ENCODE data around the gene MPZL1.

Gene MPZL1

DNA sequence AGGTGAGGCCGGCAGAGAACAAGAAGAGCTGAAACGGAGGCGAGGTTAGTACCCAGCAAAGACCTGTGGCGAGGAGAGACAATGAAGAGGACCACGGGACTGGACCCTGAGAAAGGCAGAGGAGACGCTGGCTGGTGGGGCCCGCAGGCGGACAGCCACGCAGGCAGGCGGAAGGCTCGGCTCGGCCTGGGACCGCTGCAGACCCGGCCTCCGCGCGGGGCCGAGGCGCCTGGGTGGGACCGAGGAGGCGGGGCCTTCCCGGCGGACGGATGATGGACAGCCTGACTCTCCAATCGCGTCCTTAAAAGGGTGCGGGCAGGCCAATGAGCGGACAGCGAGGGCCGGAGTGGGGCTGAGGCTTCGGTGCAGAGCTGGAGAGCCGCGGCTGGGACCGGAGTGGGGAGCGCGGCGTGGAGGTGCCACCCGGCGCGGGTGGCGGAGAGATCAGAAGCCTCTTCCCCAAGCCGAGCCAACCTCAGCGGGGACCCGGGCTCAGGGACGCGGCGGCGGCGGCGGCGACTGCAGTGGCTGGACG lies at the start of gene MPZL1:
Gene MPZL1, plus strand, starts transcription at position 366 of the 535 bp plus-strand sequence. CDS start 170 bp downstream, outside the sequence.
- DNase-seq (ENCODE audit: low read depth in 2 of 2): peak; percentile 86 to 88

DNA sequence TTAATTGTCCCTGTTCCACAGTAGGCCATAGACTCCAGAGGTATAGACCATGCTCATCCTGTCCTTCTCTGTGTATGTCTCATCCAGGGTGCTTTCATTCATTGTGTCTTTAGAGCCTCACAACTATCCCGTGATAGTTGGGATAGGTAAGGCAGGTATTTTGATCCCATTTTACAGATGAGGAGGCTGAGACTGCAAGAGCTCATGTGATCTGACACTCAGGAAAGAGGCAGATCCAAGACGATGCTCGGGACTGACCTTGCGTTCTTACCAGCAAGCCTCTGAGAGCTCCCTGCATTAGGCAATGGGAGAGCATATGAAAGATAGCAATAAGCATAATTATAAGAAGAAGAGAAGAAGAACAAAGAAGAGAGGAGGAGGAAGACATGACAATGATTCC lies 49.0 kb upstream of the MPZL1 start:
- DNase-seq (ENCODE audit: low read depth in 2 of 2): no peak

DNA sequence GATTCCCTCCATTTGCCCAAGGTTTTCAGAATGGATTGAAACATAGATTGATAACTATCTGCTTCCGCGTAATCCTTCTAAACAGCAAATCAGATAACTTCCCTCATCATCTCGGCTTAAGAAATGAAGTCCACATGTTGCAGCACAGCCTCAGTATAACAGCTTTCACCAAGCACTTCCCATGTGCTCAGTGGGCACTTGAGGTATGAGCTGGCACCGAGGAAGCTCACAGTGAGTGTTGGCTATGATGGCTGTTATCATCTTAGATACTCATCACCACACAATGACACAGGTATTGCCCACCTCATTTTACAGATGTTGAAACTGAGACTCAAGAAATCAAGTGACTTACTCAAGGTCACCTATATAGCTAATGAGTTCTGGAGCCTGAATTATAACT lies 48.5 kb upstream of the MPZL1 start:
- DNase-seq (ENCODE audit: low read depth in 2 of 2): no peak

DNA sequence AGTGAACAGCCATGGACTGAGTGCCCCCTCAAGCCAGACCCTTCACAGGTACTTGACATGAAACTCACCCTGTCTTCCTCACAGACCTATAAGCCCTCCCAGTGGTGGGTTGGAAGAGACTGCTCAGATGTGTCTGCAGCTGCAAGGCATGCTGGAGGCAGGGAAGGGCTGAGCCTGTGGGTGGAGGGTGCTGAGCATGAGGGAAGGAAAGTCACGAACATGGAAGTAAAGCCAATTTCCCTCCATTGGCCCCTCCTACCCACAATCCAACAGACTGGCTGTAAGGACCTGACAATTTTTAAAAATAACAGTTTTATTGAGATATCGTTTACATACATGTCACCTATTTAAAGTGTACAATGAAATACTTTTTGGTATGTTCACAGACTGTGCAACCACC lies 47.6 kb upstream of the MPZL1 start:
- no peak for DNase-seq (ENCODE audit: low read depth in 2 of 2)

DNA sequence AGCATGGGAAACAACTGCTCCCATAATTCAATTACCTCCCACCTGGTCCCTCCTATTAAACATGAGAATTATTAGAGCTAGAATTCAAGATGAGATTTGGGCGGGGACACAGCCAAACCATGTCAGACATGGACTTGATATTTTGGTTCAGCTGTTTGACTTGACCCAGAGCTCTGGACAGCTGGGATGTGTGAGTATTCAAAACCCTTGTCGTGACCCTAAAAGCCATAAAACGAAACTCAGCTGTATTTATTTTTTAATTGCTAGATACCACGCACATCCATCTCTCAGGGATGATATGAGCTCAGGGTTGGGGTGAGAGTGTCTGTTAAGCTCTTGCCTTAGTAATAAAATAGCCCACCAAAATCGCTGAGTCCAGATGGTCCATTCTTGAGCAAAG lies 46.3 kb upstream of the MPZL1 start:
- no peak for DNase-seq (ENCODE audit: low read depth in 2 of 2)

DNA sequence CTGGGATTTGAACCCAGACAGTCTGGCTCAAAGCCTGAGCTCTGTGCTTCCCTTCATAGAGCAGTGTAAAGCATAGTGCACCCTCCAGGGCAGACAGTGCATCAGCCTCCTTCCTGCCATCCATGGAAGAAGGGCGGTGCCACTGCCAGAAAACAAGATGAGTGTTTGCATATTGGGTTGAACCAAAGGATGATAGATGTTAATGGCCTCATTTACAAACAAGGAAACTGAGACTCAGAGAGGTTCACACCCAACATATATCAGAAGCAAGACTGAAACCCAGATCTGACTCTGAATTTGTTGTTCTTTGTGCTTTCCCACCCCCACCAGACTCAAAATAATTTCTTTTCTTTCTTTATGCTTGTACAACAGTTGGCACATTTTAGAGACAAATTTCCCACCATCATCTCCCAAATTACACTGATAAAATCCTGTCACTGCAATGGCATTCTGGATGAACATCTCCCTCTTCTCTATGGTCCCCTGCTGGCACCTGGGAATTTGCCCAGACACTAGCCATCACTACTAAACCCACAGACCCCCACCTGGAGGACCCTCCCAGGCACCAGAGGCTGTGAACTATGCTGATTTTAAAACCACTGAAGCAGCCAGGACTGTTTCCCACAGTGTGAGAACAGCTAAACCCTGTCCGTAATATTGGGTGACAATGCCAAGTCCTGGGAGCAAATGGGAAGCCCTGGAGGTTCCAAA lies 45.4 kb upstream of the MPZL1 start:
- DNase-seq (ENCODE audit: low read depth in 2 of 2): no peak

DNA sequence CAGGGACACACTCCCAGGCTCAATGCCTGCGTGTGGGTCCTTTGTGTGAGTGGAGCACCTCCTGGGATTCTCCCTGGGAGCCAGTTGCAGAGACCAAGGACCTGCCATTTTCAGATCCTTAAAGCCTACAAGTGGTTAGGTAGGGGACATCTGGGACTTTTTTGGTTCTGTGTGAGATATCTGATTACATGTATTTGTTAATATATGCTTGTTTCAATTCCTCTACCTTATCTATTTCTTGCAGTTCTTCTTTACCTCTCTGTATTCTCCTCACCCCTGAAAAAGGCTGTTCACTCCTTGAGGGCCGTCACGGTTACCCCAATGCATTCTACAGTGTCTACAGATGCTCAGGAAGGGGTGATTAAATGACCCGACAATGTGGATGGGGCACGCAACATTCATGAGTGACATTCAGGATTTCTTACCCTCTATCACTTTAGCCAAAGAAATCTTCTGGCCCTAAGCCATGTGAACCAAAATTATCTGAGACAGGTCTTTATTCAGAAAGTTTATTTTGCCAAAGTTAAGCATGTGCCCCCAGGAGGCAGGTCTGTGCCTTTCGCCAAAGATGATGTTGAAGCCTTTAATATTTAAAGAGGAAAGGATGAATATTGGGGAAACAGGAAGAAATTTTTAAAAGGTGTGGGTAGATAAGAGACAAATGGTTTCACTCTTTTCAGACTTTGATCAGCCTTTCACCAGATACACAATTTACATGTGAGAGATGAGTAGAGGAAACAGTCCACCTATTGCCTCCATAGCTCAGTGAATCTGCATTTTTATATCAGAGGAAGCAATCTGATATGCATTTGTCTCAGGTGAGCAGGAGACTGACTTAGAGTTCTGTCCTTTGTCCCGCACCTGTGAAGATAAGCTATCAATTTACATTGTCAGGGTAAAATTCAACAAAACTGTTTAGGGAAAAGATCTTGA lies 44.6 kb upstream of the MPZL1 start:
- DNase-seq (ENCODE audit: low read depth in 2 of 2): no peak

DNA sequence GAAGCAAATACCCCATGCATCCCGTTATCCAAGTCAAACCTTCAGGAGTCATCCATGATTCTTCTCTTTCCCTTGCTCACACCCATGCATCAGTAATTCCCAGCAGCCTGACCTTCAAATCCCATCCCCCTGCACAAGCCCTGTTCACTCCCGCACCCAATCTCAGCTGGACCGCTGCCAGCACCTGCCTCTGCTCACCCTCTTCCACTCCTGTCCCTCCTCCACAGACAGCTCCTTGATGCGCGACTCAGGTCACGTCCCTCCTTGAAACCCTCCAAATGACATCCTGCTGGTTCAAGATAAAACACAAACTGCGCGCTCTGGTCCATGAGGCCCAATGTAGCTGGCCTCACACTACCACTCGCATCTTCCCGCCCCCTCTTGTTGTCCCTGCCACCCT lies 43.4 kb upstream of the MPZL1 start:
- DNase-seq (ENCODE audit: low read depth in 2 of 2): no peak

DNA sequence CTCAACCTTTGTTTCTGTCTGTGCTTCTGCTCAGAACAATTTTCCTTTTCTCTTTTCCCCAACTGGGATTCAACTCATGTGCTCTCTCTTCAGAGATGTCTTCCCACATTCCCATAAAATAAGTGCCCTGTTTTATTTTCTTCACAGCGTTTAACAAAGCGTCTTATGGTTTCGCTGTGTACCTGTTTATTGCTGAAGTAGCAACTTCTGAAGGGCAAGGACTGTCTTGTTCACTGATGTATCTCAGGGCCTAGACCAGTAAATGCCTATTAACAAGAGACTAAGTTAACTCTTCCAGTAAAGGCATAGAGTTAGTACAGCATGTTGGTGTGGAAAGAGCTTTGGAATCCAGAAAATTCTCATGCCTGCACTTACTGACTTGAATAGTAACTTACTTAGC lies 42.9 kb upstream of the MPZL1 start:
- no peak for DNase-seq (ENCODE audit: low read depth in 2 of 2)

DNA sequence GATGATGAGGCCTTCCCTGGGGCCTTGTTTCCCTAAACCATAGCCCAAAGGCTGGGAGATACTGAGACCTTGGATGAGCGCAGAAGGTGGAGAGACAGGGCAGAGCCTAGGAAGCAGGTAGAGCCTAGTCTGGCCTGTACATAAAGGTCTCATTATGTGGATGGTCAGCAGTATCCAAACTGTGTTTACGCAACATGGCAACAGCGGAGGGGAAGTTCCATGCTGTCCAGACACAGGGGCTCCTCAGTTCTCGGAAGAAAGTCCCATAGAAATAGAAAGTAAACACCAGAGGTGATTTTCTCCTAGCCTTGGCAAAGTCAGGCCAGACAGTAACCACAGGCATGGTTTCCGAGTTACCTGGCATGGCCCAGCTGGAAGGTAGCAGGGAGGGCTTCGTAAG lies 42.1 kb upstream of the MPZL1 start:
- DNase-seq (ENCODE audit: low read depth in 2 of 2): no peak

DNA sequence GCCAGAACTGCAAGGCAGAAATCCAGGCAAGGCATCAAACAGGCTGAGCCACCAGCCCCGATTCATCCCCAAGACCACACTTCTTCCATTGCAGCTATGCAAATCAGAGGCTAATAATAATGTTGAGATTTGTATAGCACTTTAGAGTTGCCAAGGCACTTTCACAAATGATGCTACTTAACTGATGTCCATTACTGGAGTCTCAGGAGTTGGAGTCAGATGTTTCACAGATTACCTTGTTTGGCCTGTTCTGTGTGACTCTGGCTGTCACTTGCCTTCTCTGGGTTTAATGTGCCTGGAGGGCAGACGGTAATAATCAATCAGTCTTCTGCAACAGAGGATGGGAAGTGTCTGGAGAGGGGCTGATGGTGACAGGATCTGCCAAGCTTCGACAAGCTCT lies 40.8 kb upstream of the MPZL1 start:
- DNase-seq (ENCODE audit: low read depth in 2 of 2): no peak

DNA sequence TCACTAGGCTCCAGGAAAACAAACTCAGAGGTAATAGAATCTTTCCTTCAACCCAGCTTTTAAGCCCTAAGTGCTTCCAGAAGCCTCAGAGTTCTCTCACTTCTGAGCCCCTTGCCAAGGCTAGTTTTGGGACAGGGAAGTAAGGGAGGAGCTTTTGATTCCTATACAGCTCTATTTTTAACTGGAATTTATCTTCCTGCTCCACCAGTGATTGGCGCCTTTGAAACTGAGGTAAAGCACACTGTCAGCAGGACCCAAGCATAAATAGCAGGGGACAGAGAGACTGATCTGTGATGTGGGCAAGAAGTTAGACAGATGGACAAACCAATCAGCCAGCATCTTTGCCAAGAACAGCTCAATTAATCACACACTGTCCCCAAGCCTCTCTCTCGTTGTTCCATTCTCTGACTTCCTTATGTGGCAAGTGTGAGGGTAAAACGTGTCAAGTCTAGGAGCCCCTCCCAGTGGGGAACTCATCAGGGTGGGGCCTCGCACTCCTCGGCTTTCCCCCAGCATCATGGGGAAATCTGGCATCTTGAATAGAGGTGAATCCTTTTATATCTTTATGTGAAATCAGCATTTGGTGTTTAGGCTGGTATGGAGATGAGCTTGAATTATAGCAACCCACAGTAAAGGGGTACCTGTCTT lies 40.2 kb upstream of the MPZL1 start:
- DNase-seq (ENCODE audit: low read depth in 2 of 2): no peak

DNA sequence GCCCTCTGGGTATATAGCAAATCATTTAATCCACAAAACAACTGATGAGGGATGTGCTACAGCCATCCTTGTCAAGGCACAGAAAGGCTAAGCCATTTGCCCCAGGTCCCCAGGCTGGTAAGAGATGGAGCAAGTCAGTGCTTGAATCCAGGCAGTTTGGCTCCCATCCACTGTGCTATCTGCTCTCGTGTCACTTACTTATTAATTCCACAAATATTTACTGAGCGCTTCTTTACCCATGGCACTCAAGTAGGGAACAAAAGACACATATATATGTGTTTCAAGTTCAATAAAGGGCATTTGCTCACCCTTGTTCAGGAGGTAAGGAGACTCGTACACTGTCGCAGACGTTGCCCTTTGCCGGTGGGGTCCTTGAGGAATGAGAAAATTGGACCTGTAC lies 38.6 kb upstream of the MPZL1 start:
- no peak for DNase-seq (ENCODE audit: low read depth in 2 of 2)

DNA sequence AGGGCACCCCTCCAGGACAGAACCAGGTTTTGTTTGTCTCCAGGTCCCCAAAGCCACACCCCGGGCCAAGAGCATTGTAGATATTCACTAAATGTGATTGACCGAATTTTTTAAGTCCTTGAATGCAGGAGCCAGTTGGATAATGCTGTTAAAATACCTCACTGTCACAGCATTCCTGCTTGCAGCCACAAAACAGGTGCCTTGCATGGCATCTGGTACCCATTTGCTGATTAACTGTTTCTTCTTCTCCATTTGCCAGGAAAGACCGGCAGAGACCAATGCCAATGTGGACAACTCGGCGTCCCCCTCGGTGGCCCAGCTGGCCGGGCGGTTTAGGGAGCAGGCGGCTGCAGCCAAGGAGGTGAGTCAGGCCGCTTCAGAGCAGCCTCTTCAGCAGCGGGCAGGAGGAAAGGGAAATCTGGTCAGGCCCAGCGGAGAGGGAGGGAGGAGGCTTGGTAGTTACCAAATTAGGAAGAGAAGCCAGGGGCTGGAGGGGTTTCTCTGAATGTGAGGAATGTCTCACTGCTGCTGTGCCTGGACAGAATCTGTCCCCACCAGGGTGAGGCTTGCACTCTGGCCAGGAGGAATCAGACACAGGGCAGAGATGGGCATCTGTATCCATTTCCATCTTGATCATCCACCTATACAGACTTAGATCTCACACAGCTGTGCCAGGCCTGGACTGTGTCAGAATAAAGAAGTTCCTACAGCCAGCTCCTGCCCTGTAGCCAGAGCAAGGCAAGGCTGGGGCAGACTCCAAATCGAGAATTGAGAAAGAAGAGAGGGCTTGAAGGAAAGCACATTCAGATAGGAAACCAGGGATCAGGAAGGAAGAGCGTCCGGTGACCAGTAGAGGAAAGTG lies 37.9 kb upstream of the MPZL1 start:
- DNase-seq (ENCODE audit: low read depth in 2 of 2): no peak

DNA sequence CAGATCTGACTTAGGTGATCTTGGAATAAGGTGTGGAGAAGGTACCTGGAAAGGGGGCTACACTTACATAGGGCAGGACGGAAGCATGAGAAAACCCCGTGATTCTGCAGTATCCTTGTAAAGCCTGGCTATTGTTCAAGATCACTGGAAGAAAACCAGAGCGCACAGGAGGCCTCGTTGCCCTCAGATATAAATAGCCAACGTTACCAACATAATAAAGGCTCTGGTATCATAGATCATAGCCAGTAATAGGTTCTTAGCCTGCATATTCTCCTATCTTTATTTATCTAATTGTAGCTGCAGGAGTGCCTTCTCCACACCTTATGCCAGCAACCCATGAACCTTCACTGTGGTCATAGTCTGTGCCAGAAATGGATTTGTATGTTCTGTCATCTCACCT lies 35.9 kb upstream of the MPZL1 start:
- no peak for DNase-seq (ENCODE audit: low read depth in 2 of 2)

DNA sequence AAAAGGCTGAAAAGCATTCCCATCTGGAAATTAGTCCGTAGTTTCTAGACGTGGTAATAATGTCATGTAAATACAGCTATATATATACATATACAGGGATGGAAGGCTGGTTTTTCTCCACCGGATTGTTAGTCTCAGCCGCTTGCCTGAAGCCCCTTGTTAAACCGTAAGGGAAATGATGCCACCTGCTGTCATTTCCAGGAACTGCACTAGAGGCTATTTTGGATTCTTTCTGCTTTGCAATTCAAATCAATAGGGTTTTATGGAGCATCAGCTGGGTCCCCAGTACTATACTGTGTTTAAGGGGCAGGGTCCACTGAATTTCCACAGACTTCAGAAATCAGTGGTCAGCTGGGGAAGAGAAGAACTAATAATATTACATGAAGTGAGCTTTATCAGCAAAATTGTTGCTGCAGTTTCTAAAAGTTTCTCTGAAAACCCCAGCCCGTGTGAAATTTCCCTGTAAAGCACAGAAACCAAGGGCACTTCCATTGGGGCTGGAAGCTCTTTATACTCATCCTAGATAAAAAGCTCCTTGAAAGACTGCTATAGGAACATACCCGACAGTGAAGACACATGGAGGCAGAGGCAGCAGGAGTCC lies 33.8 kb upstream of the MPZL1 start:
- peak; percentile 42 to 61 for DNase-seq (ENCODE audit: low read depth in 2 of 2)

DNA sequence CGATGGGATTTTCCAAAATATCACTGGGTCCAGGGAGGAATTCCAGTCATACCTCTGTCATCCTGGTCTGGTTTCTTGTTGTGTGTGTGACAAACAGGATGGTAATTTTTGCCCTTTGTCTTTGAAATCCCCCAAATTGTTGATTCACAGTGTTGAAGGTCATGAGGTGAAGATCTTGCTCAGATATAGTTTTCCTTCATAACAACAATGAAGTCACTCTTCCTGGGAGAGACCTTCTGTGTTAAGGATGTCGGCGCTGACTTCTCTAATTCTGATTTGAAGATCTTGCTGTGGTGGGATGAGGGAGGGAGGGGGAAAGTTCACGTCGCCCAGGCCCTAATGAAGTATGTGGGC lies 32.2 kb upstream of the MPZL1 start:
- no peak for DNase-seq (ENCODE audit: low read depth in 2 of 2)

DNA sequence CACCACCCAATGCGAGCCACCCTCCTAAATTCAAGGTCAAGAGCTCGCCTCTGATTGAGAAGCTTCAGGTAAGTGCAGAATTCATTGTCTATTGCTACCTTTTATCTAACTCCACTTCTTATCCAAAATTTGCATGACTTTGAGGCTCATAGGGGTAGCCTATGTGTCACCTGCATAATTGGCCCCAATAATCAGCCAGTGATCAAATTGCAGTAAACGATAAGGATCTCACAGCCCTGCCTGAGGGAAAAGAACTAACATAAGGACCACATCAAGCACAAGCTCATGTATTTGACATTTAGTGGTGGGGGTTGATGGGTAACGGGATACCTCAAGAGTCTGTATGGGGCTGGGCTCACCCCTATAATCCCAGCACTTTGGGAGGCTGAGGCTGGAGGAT lies 31.7 kb upstream of the MPZL1 start:
- DNase-seq (ENCODE audit: low read depth in 2 of 2): no peak

DNA sequence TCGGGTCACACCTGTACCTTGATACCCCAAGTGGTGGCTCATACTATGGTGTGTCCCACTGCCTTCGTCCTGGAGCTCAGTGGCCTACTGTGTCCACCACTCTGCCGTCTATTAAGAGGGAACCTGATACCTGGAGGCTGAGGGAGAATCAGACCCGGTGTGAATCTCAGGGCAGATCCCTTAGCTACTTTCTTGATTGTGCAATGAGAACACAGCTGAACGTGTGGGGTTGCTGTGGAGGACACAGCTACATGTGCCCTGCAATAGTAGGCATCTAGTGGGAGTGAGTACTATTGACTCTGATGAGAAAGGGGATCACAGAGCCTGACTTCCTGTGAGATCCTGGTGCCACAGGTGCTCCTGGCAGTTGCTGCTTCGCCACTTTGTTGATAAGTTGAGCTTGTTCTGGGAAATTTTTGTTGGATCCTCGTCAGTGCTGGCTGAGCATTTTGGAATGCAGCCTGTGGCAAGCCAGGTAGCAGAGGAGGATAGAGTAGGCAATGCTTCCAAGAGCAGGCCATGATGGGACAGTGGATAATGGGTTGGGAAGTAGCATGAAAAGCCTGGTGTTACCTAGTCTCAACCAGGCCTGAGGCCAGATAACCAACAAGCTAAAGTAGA lies 28.2 kb upstream of the MPZL1 start:
- DNase-seq (ENCODE audit: low read depth in 2 of 2): no peak

DNA sequence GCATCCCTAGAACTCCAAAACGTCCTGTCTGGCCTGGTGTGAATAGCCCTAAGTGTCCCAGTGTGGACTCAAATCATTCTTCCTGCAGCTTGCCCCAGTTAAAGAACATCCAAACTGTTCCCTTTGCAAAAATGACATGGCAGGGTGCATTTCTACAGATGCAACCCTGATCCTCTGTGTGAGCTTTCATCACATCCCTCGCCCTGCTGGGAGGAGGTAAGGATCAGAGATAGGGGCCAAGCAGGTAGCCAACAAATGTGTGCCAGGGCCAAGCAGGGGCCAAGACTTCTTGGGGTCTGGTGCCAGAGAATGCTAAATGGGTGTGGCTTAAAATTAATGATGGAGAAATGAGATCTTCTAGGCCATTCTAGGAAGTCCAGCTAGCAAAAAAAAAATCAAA lies 27.1 kb upstream of the MPZL1 start:
- no peak for DNase-seq (ENCODE audit: low read depth in 2 of 2)

DNA sequence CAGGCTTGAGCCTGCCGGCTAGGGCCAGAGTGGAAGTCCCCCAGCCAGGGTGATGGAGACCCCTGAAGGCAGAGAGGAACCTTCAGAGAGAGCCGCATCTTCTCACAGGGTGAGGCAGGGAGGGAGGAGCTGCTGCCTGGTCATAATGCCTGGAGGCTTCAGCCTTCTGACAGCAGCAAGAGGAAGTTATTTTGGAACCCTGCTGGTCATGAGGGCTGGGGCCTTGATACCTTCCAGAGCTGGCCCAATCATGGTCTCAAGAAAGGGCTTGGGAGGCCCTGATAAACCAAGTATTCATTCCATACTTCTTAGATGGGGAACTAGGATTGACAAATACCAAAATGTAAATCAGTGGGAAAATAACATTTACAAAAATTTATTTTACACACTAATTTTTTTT lies 26.6 kb upstream of the MPZL1 start:
- no peak for DNase-seq (ENCODE audit: low read depth in 2 of 2)

All from stimulated activated CD8-positive, alpha-beta memory T cell treated with anti-CD3 and anti-CD28 coated beads, Interleukin-15, amount 100 ng/mL, for 48 hours (primary cell).